PFSK-1 (cell line): ENCODE measurements around the gene PPP4C.

Source experiments
- FOXP2 ChIP-seq: optimal IDR thresholded peaks from 2 replicates; pipeline ENCODE3; 2011; ENCODE audit warnings: borderline replicate concordance, control low read depth, inconsistent platforms; ENCODE audit not compliant: insufficient read depth; ENCODE audit errors: extremely low read length, extremely low read depth
- POLR2AphosphoS5 ChIP-seq: IDR thresholded peaks from 2 replicates; pipeline ENCODE4 v1.6.1; 2012; ENCODE audit warnings: low read depth, mild to moderate bottlenecking, control low read depth, low read length, moderate library complexity
- SIN3A ChIP-seq: IDR thresholded peaks from 2 replicates; pipeline ENCODE4 v1.6.1; 2012; ENCODE audit warnings: mild to moderate bottlenecking, low read length, moderate library complexity, borderline replicate concordance; ENCODE audit not compliant: insufficient read depth
- TAF1 ChIP-seq: IDR thresholded peaks from 2 replicates; pipeline ENCODE4 v1.6.1; 2012; ENCODE audit warnings: low read length, control low read depth, borderline replicate concordance; ENCODE audit not compliant: insufficient read depth
- TF ChIP-seq, protein P1 (sequence below), 2 experiments: IDR thresholded peaks; 2 replicates each; pipeline versions ENCODE4 v1.6.1 to v1.8.0; 2011 to 2012; ENCODE audit warnings: low read depth in 2 of 2, low read length in 2 of 2, control low read depth in 1 of 2, inconsistent platforms in 1 of 2, mild to moderate bottlenecking in 1 of 2, moderate library complexity in 1 of 2; ENCODE audit not compliant: insufficient read depth in 1 of 2

Gene PPP4C

DNA sequence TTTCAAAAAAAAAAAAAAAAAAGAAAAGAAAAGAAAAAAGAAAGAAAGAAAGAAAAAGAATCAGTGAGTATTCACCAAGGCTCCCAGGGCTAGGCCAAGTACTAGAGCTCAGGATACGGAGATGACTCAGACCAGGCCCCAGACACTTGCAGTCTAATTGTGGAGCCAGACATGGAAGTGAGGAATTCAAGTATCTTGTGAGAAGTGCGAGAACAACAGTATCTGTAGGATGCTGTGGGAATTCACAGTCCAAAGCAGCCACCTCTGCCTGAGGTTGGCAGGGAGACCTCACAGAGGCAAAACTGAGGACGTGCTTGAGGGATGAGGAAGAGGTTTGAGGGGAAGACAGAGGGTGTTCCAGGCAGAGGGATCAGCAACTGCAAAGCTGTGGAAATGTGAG, 24.3 kb upstream of the PPP4C start:
- no peak for TF ChIP-seq POLR2AphosphoS5
- TF ChIP-seq TAF1 = no peak
- TF ChIP-seq, protein P1, sequence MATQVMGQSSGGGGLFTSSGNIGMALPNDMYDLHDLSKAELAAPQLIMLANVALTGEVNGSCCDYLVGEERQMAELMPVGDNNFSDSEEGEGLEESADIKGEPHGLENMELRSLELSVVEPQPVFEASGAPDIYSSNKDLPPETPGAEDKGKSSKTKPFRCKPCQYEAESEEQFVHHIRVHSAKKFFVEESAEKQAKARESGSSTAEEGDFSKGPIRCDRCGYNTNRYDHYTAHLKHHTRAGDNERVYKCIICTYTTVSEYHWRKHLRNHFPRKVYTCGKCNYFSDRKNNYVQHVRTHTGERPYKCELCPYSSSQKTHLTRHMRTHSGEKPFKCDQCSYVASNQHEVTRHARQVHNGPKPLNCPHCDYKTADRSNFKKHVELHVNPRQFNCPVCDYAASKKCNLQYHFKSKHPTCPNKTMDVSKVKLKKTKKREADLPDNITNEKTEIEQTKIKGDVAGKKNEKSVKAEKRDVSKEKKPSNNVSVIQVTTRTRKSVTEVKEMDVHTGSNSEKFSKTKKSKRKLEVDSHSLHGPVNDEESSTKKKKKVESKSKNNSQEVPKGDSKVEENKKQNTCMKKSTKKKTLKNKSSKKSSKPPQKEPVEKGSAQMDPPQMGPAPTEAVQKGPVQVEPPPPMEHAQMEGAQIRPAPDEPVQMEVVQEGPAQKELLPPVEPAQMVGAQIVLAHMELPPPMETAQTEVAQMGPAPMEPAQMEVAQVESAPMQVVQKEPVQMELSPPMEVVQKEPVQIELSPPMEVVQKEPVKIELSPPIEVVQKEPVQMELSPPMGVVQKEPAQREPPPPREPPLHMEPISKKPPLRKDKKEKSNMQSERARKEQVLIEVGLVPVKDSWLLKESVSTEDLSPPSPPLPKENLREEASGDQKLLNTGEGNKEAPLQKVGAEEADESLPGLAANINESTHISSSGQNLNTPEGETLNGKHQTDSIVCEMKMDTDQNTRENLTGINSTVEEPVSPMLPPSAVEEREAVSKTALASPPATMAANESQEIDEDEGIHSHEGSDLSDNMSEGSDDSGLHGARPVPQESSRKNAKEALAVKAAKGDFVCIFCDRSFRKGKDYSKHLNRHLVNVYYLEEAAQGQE (IDR thresholded peaks at IDR 0.05; ENCODE audit: insufficient read depth in 1 of 2, low read depth in 2 of 2, low read length in 2 of 2) = no peak
- no peak for TF ChIP-seq FOXP2
- TF ChIP-seq SIN3A = no peak

DNA sequence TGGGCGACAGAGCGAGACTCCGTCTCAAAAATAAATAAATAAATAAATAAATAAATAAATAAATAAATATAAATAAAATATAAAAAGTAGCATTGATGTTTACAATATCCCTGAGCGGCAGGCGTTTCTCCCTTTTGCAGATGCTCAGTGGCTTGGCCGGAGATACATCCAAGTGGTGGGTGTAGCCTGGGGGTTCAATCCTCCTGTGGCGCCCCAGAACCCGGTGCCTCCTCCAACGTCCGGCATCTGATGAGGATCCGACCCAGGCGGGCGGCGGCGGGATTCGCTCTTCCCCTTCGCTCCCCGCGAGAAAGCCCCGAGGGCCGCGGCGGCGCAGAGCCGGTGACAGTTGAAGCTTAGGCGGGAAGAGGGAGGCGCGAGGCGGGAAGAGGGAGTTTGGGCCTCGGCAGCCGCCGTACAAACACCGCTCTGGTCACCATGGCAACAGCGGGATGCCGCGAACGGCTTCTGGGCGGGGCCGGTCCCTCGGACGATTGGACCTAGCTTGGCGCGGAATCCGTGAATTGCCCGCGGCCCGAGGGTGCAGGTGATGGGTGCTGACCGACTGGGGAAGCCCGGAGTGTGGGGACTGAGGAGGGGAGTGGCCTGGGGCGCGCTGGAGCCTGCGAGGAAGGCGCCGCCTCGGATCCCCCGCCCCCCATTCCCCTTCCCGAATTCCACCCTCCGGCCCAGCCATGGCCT, 23.0 kb upstream of the PPP4C start:
- TF ChIP-seq FOXP2 (peak; percentile 52), POLR2AphosphoS5 (no peak)

DNA sequence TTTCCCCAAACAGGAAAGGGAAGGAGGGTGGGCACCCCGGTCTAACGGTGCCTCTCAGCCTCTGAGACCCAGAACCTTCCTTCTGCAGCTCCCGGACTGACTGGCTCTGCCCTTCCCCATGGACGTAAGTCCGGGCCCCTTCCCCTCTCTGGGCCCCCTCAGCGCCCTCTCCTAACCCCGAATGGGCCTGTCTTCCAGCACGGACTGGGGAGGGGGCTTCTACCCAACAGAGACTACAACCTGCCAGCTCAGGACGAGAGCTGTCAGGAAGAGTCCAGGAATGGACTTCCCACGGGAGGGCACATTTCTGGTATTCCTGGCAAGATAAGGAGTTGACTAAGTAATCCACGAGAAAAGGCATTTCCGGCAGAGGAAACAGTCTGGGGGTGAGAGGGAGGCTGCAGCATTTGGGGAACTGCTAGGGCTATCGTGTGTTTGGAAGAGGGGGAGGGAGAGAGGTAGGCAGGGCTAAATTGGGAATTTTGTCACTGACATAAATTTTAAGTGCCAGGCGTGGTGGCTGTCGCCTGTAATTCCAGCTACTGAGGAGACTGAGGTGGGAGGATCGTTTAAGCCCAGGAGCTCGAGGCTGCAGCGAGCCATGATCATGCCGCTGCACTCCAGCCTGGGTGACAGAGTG, 22.3 kb upstream of the PPP4C start:
- TF ChIP-seq, protein P1 (IDR thresholded peaks at IDR 0.05; ENCODE audit: insufficient read depth in 1 of 2, low read depth in 2 of 2, low read length in 2 of 2) = no peak
- TF ChIP-seq POLR2AphosphoS5 (no peak), TAF1 (no peak), FOXP2 (no peak), SIN3A (no peak)

DNA sequence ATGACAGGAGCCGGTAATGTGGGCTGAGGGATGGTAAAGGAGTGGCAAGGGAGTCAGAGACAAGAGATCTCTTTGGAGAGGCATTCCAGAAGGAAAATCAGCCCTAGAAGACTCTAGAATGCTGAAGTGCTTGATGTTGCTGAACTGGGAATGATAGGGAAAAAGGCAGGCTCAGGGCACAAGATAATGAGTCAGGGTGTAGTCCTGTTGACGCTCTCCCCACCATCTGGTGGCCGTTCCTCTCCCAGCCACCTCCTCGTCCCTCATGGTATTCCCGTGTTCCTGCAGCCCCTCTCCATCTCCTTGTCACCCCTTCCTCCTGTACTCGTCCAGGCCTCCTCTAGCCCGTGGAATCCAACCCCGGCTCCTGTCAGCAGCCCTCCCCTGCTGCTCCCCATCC, 21.3 kb upstream of the PPP4C start:
- TF ChIP-seq TAF1 (no peak), FOXP2 (no peak)

DNA sequence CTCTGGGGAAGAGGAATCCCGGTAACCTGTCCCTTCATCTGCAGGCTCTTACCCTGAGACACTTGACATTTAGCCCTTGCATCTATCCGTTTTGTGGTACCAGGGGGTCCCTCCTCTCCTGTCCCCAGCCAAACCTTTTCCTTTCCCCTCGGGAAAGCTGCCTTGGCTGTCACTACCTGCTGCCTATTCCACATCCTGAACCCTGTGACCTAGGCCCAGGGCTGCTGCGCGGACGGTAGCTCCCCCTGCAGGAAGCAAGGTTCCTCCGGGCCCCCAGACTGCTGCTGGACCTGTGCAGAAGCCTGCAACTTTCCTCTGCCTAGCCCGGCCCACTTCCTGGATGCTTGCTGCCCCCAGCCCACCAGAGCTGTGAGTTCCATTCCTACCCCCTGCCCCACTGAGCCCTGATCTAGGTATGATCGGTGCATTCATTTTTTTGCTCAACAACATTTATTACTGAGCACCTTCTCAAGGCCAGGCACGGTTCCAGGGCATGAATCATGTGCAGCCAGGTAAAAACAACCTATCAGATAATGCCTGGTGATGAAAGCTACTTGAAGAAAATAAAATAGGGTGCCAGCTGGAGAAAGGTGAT, 20.7 kb upstream of the PPP4C start:
- TF ChIP-seq POLR2AphosphoS5 (no peak), TAF1 (no peak), SIN3A (no peak), FOXP2 (no peak)
- TF ChIP-seq, protein P1 (IDR thresholded peaks at IDR 0.05; ENCODE audit: insufficient read depth in 1 of 2, low read depth in 2 of 2, low read length in 2 of 2) = no peak

DNA sequence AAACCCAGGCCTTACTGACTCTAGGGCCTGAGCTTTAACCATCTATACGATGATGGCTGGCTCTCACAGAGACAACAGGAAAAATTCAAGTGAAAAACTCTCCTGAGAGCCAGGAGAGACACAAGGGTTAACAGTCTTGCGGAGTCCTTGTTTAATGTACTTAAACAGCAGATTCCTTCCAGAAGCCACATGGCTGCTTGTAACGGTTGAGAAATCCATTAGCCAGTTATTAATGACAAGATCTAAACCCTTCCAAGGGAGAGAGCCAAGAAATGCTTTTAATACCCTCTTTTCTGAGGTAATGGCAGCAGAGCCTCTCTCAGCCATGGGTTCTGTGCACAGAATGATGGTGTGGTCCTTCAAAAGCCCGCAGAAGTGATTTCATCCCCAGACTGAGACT, 15.4 kb upstream of the PPP4C start:
- no peak for TF ChIP-seq SIN3A

DNA sequence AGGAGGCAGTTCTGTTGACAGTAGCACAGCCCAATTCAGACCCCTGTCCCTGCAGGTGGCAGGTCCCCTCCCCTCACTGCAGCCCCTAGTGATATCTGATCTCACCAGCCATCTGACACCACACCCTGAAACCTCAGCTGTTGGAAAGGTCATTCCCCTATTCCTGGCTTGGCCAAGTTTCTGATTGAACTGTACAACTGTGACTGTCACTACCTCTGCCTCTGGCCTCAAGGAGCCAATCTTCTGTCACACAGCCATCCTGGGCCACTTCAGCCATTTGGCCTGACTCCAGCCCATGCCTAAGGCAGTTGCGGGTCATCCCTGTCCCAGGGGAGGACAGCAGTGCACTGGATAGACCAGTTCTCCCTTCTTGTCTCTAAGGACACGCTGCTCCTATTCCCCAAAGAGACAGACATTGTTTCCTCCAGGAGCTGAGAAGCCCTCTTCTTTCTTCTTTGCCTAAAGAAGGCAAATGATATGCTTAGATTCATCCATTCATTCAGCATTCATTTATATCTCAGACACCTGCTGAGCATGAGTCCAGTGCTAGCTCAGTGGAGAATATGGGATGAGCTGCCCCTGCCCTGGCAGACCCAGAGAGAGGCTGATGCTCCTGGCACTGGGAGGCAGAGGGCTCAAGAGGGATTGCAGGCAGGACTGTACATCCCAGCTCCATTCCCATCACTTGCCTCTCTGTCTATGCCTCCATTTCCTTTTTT, 14.8 kb upstream of the PPP4C start:
- TF ChIP-seq FOXP2 (no peak), TAF1 (no peak), POLR2AphosphoS5 (no peak), SIN3A (no peak)
- TF ChIP-seq, protein P1 (IDR thresholded peaks at IDR 0.05; ENCODE audit: insufficient read depth in 1 of 2, low read depth in 2 of 2, low read length in 2 of 2) = no peak
